Measurements from ENCODE around the gene C4orf46.
A peak's percentile ranks its signal among the peaks of the same experiment; 100 is the strongest.
"Not testable (repeated sequence)": the region's sequence is repeated elsewhere in the genome, so short reads cannot be mapped to it uniquely, and the experiment has no call there.

The C4orf46 gene

DNA sequence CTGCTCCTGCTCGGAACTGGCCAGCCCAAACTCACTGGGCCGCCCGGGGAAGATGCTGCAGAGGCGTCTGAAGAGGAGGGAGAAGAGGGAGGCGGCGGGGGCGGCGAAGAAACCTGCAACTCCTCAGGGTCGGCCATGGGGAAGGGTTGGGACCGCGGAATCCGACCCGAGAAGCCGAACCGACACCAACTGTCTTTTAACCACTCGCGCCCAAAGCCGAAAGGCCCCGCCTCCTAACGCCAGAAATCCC is at the start of gene C4orf46:
TSS of gene C4orf46 (minus strand) at position 223 of the 250 bp plus-strand sequence. CDS start at position 137, 86 bp downstream.
- DNase-seq (ENCODE audit: low spot score), result no peak

DNA sequence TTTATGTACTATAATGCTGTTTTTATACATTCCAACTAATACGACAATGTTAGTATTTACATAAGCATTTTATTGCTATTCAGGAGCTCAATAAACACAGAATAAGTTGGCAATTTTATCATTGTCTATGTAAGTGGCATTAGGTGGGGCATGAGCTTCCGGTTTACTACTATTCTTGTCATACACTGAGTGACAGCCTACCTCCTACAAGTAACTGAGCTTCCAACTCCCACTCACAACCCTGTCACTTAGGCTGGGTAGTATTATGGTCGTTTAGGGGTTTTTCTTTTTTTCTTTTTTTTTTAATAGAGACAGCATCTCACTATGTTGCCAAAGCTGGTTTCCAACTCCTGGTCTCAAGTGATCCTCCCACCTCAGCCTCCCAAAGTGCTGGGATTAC is 44.1 kb upstream of the C4orf46 start:
- DNase-seq (ENCODE audit: low spot score), result no peak

DNA sequence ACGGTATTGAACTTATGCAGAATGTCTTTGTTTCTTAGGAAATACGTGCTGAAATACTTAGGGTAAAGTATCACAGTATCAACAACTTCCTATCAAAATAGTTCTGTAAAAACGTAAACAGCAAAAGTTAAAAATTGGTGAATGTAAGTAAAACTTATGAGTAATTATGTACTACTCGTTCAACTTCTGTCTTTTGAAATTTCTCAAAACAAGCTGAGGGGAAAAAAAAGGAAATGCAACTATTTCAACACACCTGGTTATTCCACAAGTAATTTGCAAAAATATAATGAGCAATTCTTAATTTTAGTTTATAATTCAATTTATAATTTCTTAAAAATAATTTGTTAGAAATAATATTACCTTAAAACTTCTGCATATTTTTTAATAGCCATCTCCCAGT is 43.2 kb upstream of the C4orf46 start:
- no peak for DNase-seq (ENCODE audit: low spot score)

DNA sequence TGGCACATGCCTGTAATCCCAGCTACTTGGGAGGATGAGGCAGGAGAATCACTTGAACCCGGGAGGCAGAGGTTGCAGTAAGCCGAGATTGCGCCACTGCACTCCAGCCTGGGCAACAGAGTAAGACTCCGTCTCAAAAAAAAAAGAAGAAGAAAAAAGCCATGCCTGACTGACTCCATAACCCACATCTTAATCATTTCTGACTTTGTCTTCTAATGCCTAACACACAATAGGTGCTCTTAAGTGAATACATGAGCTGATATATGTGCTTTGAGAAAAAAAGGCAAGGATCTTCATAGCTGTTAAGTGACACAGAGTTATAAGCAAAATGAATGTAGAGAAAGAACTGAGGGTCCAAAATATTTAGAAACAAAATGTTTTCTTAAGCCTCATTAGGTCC is 40.9 kb upstream of the C4orf46 start:
- DNase-seq (ENCODE audit: low spot score), result not testable (repeated sequence)

DNA sequence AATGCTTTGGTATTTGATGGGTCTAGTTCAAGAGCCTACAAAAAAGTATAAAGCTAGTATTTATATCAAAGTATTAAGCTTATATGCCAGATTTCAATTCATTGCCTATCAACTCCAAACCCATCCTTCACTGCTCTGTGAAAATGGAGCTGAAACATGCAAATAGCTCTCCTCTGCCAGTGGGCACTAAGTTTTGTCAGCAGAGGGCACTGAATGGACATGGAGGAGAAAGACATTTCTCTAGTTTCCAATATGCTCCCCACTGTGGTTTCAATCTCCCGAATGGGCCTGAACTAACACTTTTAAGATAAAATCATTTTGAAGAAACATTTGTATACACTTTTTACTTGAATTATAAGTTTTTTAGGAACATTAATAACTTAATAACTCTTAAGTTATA is 39.1 kb upstream of the C4orf46 start:
- no peak for DNase-seq (ENCODE audit: low spot score)

DNA sequence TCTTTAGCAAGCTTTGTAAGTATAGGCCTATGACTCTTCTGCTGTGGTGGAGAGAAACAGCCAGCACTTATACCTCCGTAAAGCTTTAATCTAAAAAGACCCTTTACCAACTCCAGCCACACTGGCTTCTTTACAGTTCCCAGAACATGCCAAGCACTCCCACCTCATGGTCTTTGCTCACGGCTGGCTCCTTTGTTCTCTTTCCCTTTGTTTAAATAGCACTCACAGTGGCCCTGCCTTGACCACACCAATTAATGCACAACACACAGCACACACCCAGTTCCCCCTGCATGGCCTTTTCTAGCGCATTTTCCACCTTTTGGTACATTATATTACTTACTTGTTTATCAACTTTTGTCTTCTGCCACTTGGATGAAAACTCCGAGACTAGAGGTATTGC is 32.6 kb upstream of the C4orf46 start:
- DNase-seq (ENCODE audit: low spot score), result no peak

DNA sequence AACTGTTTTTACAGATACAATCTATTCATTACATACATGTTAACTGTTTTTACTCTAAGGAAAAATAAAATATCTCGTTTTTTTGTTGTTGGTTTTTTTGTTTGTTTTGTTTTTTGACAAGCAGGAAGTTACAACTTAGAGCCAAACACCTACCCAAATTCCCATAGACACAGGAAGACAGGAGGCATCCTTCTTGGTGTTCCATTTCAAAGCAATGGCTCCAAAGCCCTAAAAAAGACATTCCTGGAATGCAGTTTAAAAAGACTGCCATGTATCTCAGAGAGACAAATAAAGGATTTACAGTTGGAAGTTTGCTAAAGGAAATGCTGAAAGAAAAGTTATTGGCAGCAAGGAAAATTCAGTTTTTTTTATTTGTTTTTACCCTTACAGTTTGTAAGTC is 17.1 kb upstream of the C4orf46 start:
- no peak for DNase-seq (ENCODE audit: low spot score)

DNA sequence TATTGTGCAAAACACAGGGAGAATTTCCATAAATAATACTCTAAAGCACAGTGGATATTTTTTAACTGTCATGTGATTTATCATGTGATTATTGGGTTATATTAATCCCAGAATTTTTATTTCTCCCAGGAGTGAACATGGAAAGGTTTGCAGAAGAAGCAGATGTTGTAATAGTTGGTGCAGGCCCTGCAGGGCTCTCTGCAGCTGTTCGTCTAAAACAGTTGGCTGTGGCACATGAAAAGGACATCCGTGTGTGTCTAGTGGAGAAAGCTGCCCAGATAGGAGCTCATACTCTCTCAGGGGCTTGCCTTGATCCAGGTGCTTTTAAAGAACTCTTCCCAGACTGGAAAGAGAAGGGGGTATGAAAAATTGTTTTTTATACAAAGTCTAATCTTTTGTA is 10.4 kb upstream of the C4orf46 start:
- DNase-seq (ENCODE audit: low spot score), result no peak

DNA sequence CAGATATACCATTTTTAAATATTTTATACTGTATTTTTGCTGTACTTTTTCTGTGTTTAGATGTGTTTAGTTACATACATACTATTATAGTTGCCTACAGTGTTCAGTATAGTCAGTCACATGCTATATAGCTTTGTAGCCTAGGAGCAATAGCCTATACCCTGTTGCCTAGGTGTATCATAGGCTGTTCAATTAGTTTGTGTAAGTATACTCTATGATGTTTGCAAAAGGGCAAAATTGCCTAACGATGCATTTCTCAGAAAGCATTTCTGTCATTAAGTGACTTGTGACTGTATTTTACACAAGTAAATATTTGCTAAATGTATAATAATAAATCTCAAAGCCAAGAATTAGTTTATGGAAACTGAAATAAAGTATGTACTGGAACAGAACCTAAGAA is 9.9 kb upstream of the C4orf46 start:
- DNase-seq (ENCODE audit: low spot score), result no peak

DNA sequence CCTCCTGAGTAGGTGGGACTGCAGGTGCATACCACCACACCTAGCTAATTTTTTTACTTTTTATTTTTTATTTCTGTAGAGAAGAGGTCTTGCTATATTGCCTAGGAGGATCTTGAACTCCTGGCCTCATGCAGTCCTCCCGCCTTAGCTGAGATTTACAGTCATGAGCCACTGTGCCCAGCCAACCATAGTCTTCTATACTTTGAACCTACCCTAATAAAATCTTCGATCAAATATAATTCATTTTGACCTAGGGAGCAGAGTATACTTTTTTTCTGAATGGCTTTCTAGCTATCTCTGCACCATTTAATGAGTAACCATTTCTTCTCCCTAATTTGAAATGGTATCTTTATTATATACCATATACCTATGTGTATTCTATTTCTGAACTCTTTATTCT is 7.1 kb upstream of the C4orf46 start:
- DNase-seq (ENCODE audit: low spot score), result no peak

DNA sequence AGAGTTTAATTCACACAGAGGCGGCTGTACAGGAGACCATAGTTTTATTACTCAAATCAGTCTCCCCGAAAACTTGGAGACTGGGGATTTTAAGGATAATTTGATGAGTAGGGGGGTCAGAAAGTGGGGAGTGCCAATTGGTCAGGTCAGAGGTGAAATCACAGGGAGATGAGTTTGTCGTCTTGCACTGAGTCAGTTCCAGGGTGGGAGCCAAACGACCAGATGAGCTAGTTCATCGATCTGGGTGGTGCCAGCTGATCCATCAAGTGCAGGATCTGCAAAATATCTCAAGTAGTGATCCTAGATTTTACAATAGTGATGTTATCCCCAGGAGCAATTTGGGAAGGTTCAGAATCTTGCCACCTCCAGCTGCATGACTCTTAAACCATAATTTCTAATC is 4.4 kb upstream of the C4orf46 start:
- no peak for DNase-seq (ENCODE audit: low spot score)

DNA sequence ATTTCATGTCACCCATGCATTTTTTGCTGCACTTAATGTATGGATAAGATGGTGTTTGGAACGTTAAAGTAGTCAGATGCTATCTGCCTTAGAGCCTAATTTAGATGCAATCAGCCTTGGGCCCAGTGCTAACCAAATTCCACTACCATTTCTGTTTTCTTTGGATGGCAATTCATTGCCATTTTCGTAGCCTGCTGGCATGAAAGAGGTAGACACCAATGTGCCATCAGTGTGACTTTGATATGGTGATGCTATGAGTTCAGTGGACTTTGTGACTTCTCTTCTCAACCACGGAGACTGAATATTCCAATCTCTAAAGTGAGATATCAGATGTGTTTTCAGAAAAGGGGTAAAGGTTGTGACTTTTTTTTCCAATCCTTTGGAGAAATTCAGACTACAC is 1.9 kb upstream of the C4orf46 start:
- DNase-seq (ENCODE audit: low spot score), result no peak

DNA sequence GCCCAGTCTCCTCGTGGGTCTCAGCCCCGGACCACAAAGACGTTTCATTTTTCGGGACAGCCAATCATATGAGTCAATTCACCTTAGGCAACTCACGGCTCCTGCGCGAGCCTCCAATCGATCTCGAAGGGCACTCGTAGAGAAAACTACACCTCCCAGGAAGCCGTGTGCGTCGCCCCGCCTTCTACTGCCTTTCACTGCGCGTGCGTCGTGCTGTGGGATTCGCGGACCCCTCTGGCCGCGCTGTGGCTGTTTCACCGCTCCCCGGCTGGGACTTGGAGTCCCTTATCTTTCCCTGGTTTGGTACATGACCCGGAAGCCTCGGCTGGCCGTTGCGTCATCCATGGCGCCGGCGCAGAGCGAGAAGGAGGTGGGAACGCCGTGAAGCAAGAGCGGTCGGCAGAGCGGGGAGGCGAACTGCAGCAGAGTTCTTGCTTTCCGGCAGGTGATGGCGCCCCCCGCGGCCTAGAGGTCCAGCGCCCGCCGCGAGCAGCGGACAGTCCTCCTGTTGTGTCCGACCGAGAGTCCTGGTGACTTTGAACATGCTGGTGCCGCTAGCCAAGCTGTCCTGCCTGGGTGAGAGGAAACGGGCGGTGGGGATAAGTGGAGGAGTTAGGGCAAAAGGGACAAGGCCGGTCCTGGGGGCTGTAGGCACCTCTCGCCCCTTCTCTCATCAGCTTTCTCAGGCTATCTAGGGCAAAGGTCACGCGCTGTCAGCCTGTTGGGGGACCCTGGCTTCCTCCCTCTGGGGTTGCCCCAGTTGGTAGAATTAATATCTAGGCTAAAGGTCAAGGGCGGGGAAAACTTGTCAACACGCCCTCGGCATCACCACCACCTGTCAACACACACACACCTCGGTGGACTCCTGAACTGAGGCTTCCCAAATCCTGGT is 474 bp upstream of the C4orf46 start, which contains the start of gene ETFDH:
TSS of gene ETFDH (plus strand) at position 382 of the 892 bp plus-strand sequence. CDS start at position 543, 161 bp downstream.
- peak; percentile 99 for DNase-seq (ENCODE audit: low spot score)

DNA sequence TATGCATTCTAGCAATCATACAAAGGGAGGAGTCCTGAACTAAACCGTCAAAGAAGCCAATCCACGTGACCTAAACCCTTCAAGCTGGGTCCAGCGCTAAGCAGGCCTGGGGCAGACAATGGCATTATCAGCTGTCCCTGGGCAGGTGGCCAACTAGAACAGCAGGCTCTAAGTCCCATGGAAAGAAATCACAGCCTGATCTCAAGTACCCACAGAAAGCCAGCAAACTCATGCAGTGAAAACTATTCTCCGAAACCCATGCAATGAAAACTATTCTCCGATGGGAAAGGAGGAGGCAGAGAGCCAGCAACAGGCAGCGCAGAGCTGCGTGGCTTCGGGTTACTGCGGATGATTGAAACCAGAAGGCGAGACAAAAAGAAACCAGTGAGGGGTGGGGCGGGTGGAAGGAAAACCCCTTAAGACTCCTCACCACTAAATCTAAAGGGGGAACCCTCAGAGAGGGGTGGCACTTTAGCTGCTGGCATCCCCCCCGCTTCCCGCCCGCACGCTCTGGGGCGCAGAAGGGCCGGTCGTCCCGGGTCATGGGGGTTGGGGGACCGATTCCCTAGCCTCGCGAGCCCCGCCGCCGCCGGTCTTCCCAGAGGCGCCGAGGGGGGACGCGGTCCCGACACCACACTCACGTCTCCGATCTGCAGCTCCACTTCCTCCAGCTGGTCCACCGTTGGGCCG is 567 bp downstream of the C4orf46 start:
- DNase-seq (ENCODE audit: low spot score), result peak; percentile 85

DNA sequence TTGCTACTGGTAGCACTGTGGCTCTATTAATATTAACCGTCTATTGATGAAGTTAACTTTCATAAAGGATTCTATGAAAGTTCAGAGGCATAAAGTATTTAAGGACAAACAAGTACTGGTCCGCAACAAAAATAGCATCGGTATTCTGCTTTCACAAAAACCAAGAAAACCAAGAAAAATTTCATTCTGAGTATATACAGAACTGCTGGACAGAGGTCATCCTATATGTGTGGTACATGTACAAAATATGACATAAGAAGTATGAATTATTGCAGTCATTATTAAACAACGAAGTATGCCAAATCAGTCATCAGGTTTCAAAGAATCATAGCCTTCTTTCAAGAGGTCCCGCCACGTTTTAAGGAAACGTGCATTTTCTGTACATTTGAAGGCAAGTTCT is 2.4 kb downstream of the C4orf46 start:
- DNase-seq (ENCODE audit: low spot score), result no peak

DNA sequence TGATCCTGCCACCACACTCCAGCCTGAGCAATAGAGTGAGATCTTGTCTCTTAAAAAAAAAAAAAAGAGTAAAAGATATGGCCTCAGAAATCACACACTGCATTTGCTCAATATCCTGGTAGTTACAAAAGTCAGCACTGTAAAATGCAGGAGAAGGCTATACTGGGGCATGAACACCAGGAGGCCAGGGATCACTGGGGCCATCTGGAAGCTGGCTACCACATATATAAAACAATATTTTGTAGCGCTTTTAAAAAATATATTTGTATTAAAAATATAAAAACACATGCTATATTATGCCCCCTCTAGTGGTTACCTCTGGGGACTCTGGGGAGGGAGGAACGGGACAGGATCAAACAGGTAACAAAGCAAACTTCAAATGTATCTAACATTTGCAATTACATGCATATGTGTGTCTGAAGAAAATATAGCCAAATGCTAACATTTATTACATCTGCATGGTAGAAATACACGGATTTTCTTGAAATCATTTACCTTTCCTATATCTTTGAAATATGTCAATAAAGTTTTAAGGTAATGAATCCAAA is 4.0 kb downstream of the C4orf46 start:
- DNase-seq (ENCODE audit: low spot score), result no peak

DNA sequence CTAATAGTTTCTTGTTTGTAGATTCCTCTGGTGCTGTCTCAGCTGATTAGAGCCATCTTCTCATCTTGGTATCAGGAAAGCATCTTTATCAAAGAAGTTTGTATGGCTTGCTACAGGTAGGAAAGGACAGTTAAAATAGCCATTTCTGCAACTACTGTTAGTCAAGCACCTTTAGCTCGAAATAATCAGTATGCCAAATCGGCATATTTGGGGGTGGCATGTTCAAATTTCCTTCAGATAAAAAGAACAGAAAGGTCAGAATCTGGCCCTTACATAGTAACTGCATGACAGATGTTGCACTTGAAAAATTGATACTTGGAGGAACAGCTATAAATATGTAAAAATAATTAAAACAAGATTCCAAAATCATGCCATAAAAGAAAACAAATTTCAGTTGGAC is 4.8 kb downstream of the C4orf46 start:
- no peak for DNase-seq (ENCODE audit: low spot score)

DNA sequence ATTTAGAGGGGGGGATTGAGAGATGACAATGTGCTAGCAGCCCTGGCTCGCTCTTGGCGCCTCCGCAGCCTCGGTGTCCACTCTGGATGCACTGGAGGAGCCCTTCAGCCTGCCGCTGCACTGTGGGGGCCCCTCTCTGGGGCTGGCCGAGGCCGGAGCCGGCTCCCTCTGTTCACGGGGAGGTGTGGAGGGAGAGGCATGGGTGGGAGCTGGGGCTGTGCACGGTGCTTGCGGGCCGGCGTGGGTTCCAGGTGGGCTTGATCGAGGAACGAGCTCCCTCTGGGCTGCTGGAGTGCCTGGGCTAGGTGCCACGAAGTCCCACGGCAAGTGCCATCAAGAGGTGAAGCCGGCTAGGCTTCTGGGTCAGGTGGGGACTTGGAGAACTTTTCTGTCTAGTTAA is 6.9 kb downstream of the C4orf46 start:
- no peak for DNase-seq (ENCODE audit: low spot score)

DNA sequence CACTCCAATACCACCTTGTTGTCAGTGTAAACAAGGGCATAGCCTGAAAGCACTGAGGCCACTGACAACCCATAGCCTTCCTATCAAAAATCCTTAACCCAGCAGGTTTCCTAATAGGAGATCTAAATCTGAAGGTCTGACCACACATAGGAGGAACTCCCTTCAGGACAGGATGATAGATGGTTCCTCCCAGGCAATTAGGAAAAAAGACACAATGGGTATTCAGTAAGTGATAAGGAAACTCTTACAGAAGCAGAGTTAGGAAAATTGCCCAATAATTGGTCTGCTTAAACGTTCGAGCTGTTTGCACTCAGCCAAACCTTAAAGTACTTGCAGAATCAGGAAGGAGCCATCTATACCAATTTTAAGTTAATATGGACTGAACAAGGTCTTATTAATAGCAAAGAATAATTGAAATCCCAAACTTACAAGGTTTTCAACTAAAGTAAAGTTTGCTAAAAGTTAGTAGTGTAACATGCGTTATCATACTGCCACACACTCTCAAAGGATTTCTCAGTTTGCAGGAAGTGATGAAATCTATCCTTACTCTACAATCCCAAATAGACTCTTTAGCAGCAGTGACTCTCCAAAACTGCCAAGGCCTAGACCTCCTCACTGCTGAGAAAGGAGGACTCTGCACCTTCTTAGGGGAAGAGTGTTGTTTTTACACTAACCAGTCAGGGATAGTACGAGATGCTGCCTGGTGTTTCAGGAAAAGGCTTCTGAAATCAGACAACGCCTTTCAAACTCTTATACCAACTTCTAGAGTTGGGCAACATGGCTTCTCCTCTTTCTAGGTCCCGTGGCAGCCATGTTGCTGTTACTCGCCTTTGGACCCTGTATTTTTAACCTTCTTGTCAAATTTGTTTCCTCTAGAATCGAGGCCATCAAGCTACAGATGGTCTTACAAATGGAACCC is 7.7 kb downstream of the C4orf46 start:
- not testable (repeated sequence) for DNase-seq (ENCODE audit: low spot score)

DNA sequence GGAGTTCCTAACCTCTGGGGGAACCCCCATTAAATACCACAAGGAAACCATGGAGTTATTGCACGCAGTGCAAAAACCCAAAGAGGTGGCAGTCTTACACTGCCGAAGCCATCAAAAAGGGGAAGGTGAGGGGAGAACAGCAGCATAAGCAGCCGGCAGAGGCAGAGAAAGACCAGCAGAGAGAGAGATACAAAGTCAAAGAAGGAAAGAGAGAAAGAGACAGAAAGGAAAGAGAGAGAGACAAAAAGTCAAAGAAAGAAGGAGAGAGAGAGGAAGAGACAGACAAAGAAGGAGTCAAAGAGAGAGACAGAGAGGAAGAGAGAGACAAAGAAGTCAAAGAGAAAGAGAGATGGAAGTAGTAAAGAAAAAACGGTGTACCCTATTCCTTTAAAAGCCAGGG is 8.4 kb downstream of the C4orf46 start:
- DNase-seq (ENCODE audit: low spot score), result not testable (repeated sequence)

DNA sequence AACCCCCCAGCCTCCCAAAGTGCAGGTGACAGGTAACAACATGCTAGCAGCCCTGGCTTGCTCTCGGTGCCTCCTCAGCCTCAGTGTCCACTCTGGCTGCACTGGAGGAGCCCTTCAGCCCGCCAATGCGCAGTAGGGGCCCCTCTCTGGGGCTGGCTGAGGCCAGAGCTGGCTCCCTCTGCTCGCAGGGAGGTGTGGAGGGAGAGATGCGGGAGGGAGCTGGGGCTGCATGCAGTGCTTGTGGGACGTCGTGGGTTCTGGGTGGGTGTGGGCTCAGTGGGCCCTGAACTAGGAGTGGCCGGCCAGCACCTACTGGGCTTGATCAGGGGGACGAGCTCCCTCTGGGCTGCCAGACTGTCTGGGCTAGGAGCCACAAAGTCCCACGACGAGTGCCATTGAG is 14.4 kb downstream of the C4orf46 start:
- no peak for DNase-seq (ENCODE audit: low spot score)

DNA sequence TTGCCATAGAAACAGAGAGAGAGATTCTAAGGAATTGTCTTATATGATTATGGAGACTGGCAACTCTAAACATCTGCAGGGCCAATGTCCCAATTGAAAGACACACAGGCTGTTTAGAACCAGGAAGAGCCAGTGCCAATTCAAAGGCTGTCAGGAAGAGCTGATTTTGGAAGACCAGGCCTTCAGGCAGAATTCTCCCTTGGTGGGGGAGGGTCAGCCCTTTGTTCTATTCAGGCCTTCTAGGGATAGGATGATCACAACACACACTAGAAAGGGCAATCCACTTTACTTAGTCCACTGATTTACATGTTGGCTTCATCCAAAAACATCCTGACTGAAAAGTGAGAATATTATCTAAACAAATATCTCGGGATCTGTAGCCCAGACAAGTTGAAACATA is 15.2 kb downstream of the C4orf46 start:
- DNase-seq (ENCODE audit: low spot score), result no peak
